ENCODE measurements around the gene SPOCK2. TPM values are rescaled to one million over a fixed set of nuclear protein-coding genes. Genes with fewer than 3 reads are reported as not detected.

The SPOCK2 gene
- polyA plus RNA-seq, 1 experiment, result 0.02 TPM

DNA sequence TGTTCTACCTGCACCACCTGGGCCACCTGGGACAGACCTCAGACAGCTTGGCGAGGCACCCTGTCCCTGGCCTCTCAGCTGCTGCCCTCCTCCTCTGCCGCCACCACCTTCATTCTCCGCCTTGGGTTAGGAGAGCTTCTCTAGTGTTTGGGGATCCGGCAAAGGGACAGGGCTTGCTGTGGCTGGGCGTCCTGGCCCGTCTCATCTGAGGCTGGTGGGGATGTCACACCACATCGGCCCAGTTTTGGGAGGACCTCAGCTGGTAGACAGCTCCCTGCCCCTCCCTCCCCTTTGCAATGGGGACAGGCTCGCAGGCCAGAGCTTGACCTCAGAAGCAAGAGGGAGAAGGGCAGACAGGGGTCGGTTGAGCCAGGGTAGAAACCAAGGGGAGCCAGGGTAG lies 26.4 kb downstream of the SPOCK2 start:
- ChIA-PET CTCF (interaction anchor here (0.6 to 1.2 kb wide), 2 partner anchors 165 to 269 kb away, joined by 3 to 4 read pairs; no protein-coding TSS in a partner anchor), POLR2A (no interaction called here)
- DNase-seq (ENCODE audit: low read depth, low spot score), result no peak
- peaks cover 24% of the 10 kb centered on the region for H3K27me3 ChIP-seq (ENCODE audit: control insufficient read depth, insufficient read depth, low read length)
- TF ChIP-seq CTCF (IDR thresholded peaks at IDR 0.05; ENCODE audit: low read depth, low read length), result no peak
- no peak overlapping the region for H3K4me3 ChIP-seq (ENCODE audit: low read depth, low read length)
- H3K9me3 ChIP-seq (ENCODE audit: control insufficient read depth, insufficient read depth, low read length), result no peaks in the 10 kb centered on the region
- no peak overlapping the region for H3K27ac ChIP-seq (ENCODE audit: low read depth, low read length)

- DNase-seq (ENCODE audit: low read depth, low spot score), result no peak
- ChIA-PET CTCF (interaction anchor here (0.6 to 1.2 kb wide), 3 partner anchors 79 to 269 kb away, joined by 3 to 4 read pairs (median 3); no protein-coding TSS in a partner anchor), POLR2A (no interaction called here)
- H3K4me3 ChIP-seq (ENCODE audit: low read depth, low read length), result no peak overlapping the region
- peaks cover 23% of the 10 kb centered on the region for H3K27me3 ChIP-seq (ENCODE audit: control insufficient read depth, insufficient read depth, low read length)
- H3K9me3 ChIP-seq (ENCODE audit: control insufficient read depth, insufficient read depth, low read length), result no peaks in the 10 kb centered on the region
- TF ChIP-seq CTCF (IDR thresholded peaks at IDR 0.05; ENCODE audit: low read depth, low read length), result peak; percentile 15; the same call in 1 of the 2 replicates
- no peak overlapping the region for H3K27ac ChIP-seq (ENCODE audit: low read depth, low read length)
These were observed 26.9 kb downstream of the SPOCK2 start for GRCh38 chr10:72061491-72061890.

GRCh38 chr10:72059843-72060822 lies 28.2 kb downstream of the SPOCK2 start:
- CTCF ChIA-PET, result interaction anchor here (1.7 to 3.9 kb wide), 2 partner anchors 11 to 164 kb away, joined by 10 to 32 read pairs; no protein-coding TSS in a partner anchor
- POLR2A ChIA-PET, result interaction anchor here (0.7 kb wide), 1 partner anchor 169 kb away, joined by 3 read pairs; no protein-coding TSS in a partner anchor
- peaks cover 28% of the 10 kb centered on the region for H3K27me3 ChIP-seq (ENCODE audit: control insufficient read depth, insufficient read depth, low read length)
- TF ChIP-seq CTCF (IDR thresholded peaks at IDR 0.05; ENCODE audit: low read depth, low read length), result no peak
- H3K9me3 ChIP-seq (ENCODE audit: control insufficient read depth, insufficient read depth, low read length), result no peaks in the 10 kb centered on the region
- H3K27ac ChIP-seq (ENCODE audit: low read depth, low read length), result no peak overlapping the region
- no peak overlapping the region for H3K4me3 ChIP-seq (ENCODE audit: low read depth, low read length)
- no peak for DNase-seq (ENCODE audit: low read depth, low spot score)

GRCh38 chr10:72058989-72059842 lies 29.1 kb downstream of the SPOCK2 start:
- POLR2A ChIA-PET, result interaction anchor here (0.7 kb wide), 1 partner anchor 170 kb away, joined by 3 read pairs; no protein-coding TSS in a partner anchor
- H3K27ac ChIP-seq (ENCODE audit: low read depth, low read length), result no peak overlapping the region
- DNase-seq (ENCODE audit: low read depth, low spot score), result no peak
- no peaks in the 10 kb centered on the region for H3K9me3 ChIP-seq (ENCODE audit: control insufficient read depth, insufficient read depth, low read length)
- CTCF ChIA-PET, result interaction anchor here (1.7 to 3.9 kb wide), 2 partner anchors 10 to 163 kb away, joined by 10 to 32 read pairs; no protein-coding TSS in a partner anchor
- no peak for TF ChIP-seq CTCF (IDR thresholded peaks at IDR 0.05; ENCODE audit: low read depth, low read length)
- H3K4me3 ChIP-seq (ENCODE audit: low read depth, low read length), result no peak overlapping the region
- peaks cover 28% of the 10 kb centered on the region for H3K27me3 ChIP-seq (ENCODE audit: control insufficient read depth, insufficient read depth, low read length)

All from AG04450 (cell line).